Ovary (tissue), 9 donors: ENCODE results near the gene IRF6. TPM values are rescaled to one million over a fixed set of nuclear protein-coding genes. Genes with fewer than 3 reads are reported as not detected.

Experiments used
- DNase-seq, 5 donors: peaks; one replicate each; pipeline ENCODE4 v3.0.0-alpha.2; 2019 to 2020
- H3K27ac ChIP-seq, 2 donors: fragments of 200-600 bp; one replicate each; pipeline versions ENCODE4 v1.5.1 to v1.8.0; 2019 to 2022
- H3K27me3 ChIP-seq: fragments of 200-600 bp; one replicate; pipeline ENCODE4 v1.8.0; 2022
- H3K36me3 ChIP-seq: fragments of 200-600 bp; sonication (generic); one replicate; pipeline ENCODE4 v1.5.1; 2019
- H3K4me1 ChIP-seq: one replicate; pipeline ENCODE4 v1.8.1; 2013; ENCODE audit warnings: mild to moderate bottlenecking, moderate library complexity; ENCODE audit not compliant: insufficient read depth
- H3K4me3 ChIP-seq: fragments of 200-600 bp; sonication (generic); one replicate; pipeline ENCODE4 v1.5.1; 2017
- H3K9me3 ChIP-seq, 2 donors: fragments of 200-600 bp in 1 of 2; sonication (generic) in 1 of 2; one replicate each; pipeline versions ENCODE4 v1.5.1 to v1.8.1; 2013 to 2019; ENCODE audit warnings: mild to moderate bottlenecking in 1 of 2, moderate library complexity in 1 of 2
- EP300 ChIP-seq: sonication (generic); formaldehyde crosslinking; IDR thresholded peaks from one replicate; pipeline ENCODE4 v1.6.1; 2017; ENCODE audit warnings: antibody characterized with exemption
- POLR2A ChIP-seq: fragments of 450-650 bp; IDR thresholded peaks from one replicate; pipeline ENCODE4 v1.6.1; 2017; ENCODE audit warnings: antibody characterized with exemption, mild to moderate bottlenecking, moderate library complexity
- WGBS, 3 donors: extraction: QIAGEN DNeasy Blood & Tissue Kit in 1 of 3; methylation state at CpG; one replicate each; pipeline versions ENCODE4 v1.1.5 to v1.1.7; 2013 to 2017; 5-methylcytosine and 5-hydroxymethylcytosine counted together
- intact Hi-C, 4 donors: fragments of 100-400 bp; cut with DNase I; formaldehyde crosslinking; loops; one replicate each; pipeline versions ENCODE4 v1.11.0 to v1.15.1; 2022 to 2023
- polyA plus RNA-seq, 2 donors: library from polyadenylated mRNA; stranded (reverse); fragments of 200-250 nt in 1 of 2; fragments of 350-450 nt in 1 of 2; fragmentation: Illumina TruSeq in 1 of 2; extraction: RNeasy Lipid Tissue Mini Kit (QIAGEN cat#74804) in 1 of 2; gene quantifications; one replicate each; pipeline ENCODE4 v1.2.3, GENCODE V29; 2013 to 2014
- total RNA-seq, 7 donors: library from RNA; depleted of rRNA in 2 of 7; stranded (reverse); fragments of >200 nt in 2 of 7; fragmentation: NEBNext Ultra II Directional in 3 of 7; extraction: Animal tissue kit (Norgen Biotek cat#: 25700) in 3 of 7; gene quantifications; one replicate each; pipeline versions ENCODE4 v1.1.0 to v1.2.4, GENCODE V29; 2016 to 2023
- TF ChIP-seq, protein P1 (sequence below), 3 donors: fragments of 450-650 bp in 2 of 3; fragments of 200-600 bp in 1 of 3; IDR thresholded peaks; one replicate each; pipeline versions ENCODE4 v1.5.1 to v1.8.0; 2016 to 2022; ENCODE audit warnings: antibody characterized with exemption in 3 of 3, mild to moderate bottlenecking in 1 of 3
- donor health status: DM: no; HTN: no; CAD: no; lungs with moderate emphysema.
- donor health status: DM: no; HTN: no; CAD: no.
- donor health status: Bipolar disorder and iron deficiency.
- donor health status: DM: yes; HTN: yes; CAD: no.
- donor health status: DM: no; HTN: no; CAD: no.
- donor health status: DM: yes; HTN: yes; CAD: no.

Gene IRF6
- total and polyA plus RNA-seq, 9 donors: 0.80 to 24.2 (median 5.0) TPM

DNA sequence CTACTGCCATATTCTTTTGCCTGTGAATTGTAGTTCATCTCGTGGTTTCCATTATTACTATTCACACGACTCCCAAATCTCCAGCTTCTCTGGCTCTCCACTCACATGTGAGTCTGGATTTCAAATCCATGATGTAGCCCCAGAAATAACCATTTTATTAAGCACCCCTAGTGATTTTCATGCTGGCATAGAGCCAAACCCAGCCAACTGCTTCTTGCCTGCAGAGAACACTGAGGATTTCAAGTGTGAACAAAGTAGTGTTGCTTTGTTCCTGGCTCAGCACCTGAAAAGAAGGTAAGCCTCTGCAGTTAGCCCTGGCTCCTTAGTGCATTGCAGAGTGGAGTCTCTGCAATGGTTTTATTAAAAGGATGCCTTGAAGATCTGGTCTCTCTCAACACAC lies 47.7 kb upstream of the IRF6 start:
- H3K36me3 ChIP-seq: no peaks in the 10 kb centered on the region
- TF ChIP-seq EP300: no peak
- intact Hi-C loops: no loop called here
- 86 to 100% (median 92%) methylated on average over 2 of the region's 2 CpGs for WGBS, 3 donors
- no peak for DNase-seq
- H3K9me3 ChIP-seq: no peaks in the 10 kb centered on the region
- H3K27ac ChIP-seq: no peak overlapping the region
- H3K27me3 ChIP-seq: no peaks in the 10 kb centered on the region
- no peaks in the 10 kb centered on the region for H3K4me1 ChIP-seq
- H3K4me3 ChIP-seq: no peak overlapping the region

DNA sequence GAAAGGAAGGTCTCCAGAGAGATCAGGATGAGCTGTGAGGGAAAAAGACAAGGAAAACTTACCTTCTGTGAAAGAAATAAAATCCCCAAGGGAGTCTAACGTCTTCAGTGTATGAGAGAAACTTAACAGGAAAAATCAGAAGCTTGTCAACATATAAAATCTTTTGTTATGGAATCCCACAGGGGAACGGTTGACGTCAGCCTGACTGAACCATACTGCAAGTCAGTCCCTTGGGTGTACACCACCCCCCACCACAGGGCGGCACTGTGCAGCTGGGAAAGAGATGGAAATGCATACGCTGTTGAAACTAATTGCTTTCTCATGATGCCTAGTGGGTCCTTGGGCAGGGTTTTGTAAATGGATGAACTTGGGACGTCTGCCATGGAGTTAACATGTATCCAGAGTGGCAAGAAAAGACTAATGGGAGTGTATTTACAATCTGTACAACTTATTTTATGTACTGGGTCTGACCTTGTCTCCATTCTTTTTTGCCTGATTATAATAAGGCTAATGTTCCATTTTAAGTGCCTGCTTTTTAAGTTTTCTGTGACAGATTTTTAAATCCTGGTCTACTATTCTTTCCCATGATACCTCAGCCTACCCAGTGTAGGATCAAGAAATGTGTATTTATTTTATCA lies 44.5 kb upstream of the IRF6 start:
- DNase-seq: no peak

DNA sequence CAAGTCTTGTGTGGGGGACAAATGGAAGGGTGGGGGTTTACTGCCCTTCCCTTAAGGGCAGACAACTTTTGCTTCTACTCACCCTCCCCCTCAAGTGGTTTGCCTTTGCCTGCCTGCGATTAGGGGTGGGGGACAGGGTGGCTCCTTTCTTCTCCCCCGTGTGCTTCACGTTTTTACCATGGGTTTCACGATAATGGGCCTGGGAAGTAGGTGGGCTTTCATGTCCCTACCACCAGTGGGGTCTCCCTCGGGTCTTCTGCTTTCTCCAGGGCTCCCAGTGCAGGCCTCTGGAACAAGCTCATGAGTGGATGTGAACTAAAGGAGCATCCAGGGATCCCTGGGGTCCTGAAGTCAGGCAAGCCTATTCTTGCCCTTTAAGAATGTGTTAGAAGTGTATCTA lies 43.4 kb upstream of the IRF6 start:
- no peak for DNase-seq
- no peaks in the 10 kb centered on the region for H3K9me3 ChIP-seq
- WGBS, 3 donors: 84 to 90% (median 88%) methylated on average over 5 of the region's 5 CpGs
- H3K4me3 ChIP-seq: no peak overlapping the region
- H3K36me3 ChIP-seq: no peaks in the 10 kb centered on the region
- H3K27me3 ChIP-seq: no peaks in the 10 kb centered on the region
- no peaks in the 10 kb centered on the region for H3K4me1 ChIP-seq
- H3K27ac ChIP-seq: no peak overlapping the region
- intact Hi-C loops: no loop called here
- no peak for TF ChIP-seq EP300
- TF ChIP-seq, protein P1, sequence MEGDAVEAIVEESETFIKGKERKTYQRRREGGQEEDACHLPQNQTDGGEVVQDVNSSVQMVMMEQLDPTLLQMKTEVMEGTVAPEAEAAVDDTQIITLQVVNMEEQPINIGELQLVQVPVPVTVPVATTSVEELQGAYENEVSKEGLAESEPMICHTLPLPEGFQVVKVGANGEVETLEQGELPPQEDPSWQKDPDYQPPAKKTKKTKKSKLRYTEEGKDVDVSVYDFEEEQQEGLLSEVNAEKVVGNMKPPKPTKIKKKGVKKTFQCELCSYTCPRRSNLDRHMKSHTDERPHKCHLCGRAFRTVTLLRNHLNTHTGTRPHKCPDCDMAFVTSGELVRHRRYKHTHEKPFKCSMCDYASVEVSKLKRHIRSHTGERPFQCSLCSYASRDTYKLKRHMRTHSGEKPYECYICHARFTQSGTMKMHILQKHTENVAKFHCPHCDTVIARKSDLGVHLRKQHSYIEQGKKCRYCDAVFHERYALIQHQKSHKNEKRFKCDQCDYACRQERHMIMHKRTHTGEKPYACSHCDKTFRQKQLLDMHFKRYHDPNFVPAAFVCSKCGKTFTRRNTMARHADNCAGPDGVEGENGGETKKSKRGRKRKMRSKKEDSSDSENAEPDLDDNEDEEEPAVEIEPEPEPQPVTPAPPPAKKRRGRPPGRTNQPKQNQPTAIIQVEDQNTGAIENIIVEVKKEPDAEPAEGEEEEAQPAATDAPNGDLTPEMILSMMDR (IDR thresholded peaks at IDR 0.05): no peak
- TF ChIP-seq POLR2A: no peak

More for the DNA sequence above, 44.5 kb upstream of the IRF6 start:
- WGBS, 3 donors: 63 to 68% (median 65%) methylated on average over 6 of the region's 6 CpGs
- Histone ChIP-seq H3K4me1 (no peaks in the 10 kb centered on the region), H3K9me3 (no peaks in the 10 kb centered on the region), H3K4me3 (no peak overlapping the region), H3K36me3 (no peaks in the 10 kb centered on the region), H3K27ac (no peak overlapping the region), H3K27me3 (no peaks in the 10 kb centered on the region)
- TF ChIP-seq POLR2A (no peak), EP300 (no peak)
- TF ChIP-seq, protein P1 (IDR thresholded peaks at IDR 0.05): no peak
- intact Hi-C loops: no loop called here

DNA sequence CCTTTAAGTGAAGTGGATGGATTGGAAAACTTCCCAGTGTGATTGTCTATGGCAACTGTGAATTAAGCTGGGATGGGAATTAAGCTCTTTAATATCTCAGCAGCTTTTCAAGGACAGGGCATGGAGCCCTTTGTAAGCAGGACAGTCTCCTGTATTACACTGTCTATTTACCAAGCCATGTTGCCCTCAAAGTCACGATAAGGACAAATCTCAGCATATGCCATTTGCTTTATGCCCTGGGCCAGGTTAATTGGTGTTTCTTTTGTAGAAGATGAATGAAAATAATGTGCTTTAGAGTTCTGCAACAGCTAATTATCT lies 39.4 kb upstream of the IRF6 start:
- TF ChIP-seq EP300 (no peak), POLR2A (no peak)
- TF ChIP-seq, protein P1 (IDR thresholded peaks at IDR 0.05): no peak
- Histone ChIP-seq H3K9me3 (no peaks in the 10 kb centered on the region), H3K27ac (no peak overlapping the region), H3K4me3 (no peak overlapping the region), H3K4me1 (no peaks in the 10 kb centered on the region), H3K36me3 (no peaks in the 10 kb centered on the region), H3K27me3 (no peaks in the 10 kb centered on the region)
- intact Hi-C loops: no loop called here
- DNase-seq: no peak
- WGBS, 3 donors: 27 to 65% (median 62%) methylated on average over 1 of the region's 1 CpG

DNA sequence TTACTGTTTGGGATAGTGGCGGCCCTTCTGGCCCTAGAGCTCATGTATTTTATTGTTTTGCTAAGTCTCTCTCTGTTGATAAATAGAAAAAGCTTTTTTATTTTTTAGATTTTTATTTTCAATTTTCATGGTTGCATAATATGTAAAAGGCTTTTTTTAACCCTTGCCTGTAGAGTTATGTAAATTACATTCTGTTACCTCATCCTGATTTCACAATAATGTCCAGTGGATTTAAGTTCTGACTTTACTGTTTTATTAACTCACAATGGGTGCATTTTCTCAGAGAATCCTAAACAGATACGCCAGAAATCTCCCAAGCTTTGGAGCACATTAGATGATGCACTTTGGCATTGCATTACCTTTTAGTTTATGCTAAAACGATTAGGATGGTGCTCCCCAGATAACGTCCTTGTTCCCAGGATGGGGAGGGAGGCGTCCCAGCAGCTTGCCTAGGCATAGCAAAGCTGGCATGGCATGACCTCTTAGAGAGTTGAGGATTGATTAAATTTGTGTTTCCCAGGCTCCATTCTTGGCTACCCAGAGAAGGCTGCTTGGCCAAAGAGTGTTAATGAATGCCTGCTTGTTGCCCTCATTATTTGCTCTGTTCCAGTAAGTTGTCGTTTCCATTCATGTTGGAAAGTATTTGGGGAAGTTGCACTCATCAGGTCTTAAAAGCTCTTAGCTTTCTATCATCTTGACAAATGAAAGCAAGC lies 38.9 kb upstream of the IRF6 start:
- H3K27me3 ChIP-seq: no peaks in the 10 kb centered on the region
- DNase-seq: no peak
- H3K36me3 ChIP-seq: no peaks in the 10 kb centered on the region
- WGBS, 3 donors: 49 to 76% (median 73%) methylated on average over 6 of the region's 6 CpGs
- no peak for TF ChIP-seq POLR2A
- no peak overlapping the region for H3K27ac ChIP-seq
- no peaks in the 10 kb centered on the region for H3K4me1 ChIP-seq
- intact Hi-C loops: no loop called here
- H3K4me3 ChIP-seq: no peak overlapping the region
- no peaks in the 10 kb centered on the region for H3K9me3 ChIP-seq
